HG03460 (cell line): Measurements from ENCODE around the gene NEK2.
"Not testable (repeated sequence)": the region's sequence is repeated elsewhere in the genome, so short reads cannot be mapped to it uniquely, and the experiment has no call there.

Experiments used
- ATAC-seq: cut with Tn5 transposase; IDR thresholded peaks from one replicate; pipeline ENCODE4 v1.9.1; 2021; ENCODE audit not compliant: unreplicated experiment

The NEK2 gene

DNA sequence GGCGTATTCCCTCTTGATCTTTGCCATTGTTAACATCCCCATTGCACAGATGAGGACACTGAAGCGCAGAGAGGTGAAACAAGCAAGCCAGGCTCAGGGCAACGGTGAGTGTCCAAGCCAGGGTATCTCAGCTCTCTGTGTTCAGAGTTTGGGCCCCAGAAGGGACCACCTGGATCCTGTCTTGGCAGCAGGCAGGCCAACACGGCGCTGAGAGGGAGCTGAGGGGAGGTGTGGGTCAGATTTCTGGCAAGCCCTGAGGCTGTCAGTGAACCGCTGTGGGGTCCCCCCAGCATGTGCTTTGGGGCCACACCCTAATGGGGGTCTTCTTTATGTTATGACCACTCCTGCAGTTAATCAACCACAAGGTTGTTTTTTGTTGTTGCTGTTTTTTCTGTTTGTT, 23.1 kb downstream of the NEK2 start:
- ATAC-seq, result no peak

DNA sequence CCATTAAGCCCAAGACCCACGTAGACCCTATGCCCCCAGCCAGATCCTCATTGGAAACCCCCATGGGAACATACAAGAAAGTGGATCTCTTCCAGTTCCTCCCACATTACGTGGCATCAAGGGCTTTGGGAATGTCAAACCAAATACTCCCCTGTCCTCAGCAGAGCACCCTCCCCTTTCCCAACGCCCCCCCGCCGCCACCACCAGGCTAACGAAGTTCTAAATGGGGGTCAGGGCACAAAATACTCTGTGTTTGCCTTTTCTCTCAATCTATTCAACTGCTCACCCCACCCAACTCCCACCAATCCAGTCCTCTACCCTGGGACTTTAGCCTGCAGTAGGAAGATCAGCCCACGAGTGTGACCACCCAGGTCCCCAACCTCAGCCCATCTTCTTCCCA, 24.5 kb downstream of the NEK2 start:
- ATAC-seq, result no peak

DNA sequence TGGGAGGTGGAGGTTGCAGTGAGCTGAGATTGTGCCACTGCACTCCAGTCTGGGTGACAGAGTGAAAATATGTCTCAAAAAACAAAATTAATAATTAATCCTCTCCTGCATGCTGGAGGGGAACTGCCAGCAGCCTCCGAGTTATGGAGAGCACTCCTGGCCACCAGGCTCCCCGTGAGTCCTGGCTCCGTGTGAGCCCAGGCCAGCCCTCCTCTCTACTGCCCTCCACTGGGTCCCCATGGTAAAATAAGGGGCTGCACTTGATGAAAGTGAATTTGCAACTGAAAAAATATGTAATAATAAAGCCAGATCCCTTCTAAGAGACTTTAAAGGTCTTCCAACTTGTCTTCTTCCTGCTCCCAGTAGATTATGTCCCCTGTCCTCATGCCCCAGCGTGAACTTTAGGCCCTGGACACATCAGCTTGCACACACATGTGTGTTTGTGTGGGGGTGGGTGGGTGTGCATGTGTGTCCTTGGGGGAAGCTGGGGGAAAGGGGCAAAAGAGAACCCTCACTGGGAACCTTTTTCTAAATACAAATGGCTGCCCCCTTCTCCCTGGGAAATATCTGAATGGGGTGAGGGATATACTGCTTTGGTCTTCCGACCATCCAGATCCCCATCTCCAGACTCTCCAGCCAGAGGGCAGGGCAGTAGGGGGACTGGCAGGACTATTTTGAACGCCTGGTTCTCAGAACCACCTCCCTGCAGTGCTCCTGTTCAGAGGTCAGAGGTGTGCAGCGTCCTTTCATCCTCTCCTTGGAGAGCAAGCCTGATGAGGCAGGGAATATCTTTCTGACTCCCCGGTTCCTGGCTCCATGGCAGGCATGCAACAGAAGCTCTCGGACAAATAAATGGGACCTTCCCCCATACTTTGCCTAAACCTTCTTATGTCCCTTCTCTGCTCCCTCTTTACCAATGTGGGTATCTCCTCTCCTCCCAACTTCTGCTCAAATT, 26.2 kb downstream of the NEK2 start:
- no peak for ATAC-seq

DNA sequence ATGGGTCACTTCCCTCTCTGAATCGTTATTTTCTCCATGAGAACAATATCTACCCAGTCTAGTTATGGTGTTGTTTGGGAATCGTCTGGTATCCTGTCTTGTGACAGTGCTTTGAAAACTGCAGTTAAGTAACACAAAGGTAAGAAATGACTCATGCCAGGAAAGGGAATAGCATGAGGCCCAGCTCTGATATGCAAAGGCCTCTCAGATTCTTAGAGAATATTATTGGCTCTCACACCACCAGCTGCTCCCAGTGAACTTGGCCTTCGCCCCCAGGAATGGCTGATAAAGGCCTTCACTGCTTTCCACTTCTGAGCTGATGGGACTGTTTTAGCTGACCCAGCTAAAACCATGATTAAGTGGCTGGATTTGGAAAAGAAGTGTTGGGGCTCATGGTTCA, 27.1 kb downstream of the NEK2 start:
- no peak for ATAC-seq

DNA sequence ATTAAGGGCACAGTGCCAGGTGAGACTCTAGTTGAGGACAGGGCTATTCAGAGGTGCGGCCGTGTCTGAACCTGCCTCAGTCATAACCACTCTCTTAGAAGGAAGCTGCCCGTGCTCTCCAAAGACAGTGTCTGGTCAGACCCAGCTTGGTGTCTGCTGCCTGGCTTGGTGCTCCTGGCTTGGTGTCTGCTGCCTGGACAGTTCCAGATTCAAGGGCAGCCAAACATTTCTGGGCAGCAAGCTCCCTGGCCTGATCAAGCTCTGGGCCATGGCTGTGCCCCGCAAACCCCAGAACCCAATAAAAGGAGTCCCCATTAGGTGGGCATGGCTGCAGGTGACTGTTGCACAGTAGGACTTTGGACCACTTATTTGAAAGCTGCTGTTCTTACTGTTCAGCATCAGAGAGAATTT, 27.7 kb downstream of the NEK2 start:
- no peak for ATAC-seq

DNA sequence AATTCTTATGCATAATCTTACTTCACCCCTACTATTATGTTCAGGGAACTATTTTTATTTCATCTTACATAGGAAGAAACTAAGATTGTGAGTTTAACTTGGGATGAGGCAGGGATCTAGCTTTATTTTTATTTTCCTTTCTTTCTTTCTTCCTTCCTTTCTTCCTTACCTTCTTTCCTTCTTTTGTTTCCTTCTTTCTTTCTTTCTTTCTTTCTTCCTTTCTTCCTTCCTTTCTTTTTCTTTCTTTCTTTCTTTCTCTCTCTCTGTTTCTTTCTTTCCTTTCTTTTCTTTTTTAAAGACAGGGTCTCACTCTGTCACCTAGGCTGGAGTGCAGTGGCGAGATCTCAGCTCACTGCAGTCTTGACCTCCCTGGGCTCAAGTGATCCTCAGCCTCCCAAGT, 28.9 kb downstream of the NEK2 start:
- ATAC-seq, result no peak

DNA sequence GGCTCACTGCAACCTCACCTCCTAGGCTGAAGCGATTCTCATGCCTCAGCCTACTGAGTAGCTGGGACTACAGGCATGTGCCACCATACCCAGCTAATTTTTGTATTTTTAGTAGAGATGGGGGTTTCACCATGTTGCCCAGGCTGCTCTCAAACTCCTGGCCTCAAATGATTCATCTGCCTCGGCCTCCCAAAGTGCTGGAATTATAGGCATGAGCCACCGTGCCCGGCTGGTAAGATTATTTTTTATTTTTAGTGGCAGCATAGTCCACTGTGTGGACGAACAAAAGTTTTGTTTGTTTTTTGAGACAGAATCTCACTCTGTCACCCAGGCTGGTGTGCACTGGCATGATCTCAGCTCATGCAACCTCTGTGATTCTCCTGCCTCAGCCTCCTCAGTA, 29.8 kb downstream of the NEK2 start:
- not testable (repeated sequence) for ATAC-seq

DNA sequence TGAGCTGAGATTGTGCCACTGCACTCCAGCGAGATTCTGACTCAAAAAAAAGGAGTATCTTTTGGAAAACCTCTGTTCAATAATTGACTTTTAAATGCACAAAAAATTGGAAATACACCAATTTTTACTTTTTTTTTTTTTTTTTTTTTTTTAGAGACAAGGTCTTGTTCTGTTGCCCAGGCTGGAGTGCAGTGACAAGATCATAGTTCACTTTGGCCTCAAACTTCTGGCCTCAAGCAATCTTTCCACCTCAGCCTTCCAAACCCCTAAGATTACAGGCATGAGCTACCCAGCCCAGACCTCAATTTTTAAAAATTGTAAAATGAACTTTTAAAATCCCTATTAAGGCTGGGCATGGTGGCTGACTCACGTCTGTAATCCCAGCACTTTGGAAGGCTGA, 30.8 kb downstream of the NEK2 start:
- ATAC-seq, result no peak

DNA sequence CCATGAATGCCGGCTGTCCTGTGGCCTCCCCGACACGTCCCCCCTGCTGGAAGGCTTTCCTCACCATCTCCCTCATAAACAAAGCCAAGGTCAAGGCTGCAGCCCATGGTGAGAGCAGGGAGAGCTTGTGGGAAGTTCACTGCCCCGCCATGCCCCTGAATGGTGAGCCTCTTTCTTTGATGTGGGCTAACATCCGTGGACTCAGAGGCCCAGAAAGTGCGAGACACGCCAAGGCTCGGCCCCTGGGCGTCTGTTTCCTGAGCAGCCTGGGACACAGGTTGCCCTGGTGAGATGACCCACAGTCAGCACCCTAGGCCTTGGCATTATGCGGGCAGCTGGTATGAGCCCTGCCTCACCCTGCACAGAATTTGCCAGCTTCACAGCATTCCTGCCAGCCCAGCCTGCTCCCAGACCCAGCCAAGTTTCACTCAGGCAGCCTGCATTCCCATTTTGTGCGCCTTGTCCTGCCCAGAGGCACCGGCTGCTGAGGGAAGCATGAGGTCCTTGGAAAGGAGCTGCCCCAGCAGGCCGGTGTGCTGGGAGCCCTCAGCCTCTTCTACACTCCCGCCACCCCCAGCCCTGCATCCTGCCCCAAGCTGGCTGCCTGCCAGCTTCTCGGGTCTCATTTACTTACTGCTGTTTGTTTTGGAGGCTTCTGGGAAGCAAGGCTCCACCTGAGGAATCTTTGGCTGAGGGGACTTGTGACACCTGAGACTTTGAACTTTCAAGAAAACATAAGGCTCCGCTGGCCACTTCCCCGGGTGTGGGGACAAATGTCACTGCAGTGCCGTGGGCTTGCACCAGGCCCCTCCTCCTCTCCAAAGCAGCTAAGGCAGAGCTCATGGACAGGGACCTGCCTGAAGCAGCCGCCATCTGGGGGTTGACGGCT, 31.9 kb downstream of the NEK2 start:
- ATAC-seq, result no peak

DNA sequence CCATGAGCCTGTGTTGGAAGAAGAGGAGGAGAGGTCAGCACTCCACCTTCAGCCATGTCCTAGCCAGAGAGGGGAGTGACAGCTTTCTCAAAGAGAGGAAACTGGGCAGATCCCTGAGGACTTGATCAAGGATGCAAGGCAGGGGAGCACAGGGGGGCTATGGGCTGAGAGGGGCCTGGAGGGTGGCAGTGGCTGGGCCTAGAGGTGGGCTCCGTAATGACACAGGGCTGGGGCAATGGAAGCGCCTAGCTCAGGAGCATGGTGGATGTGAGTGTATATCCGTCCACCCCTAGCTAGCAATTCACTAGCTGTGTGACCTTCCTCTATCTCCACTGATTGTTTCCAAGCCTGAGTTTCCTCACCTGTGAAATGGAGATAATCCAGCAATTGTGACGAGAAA, 32.6 kb downstream of the NEK2 start:
- no peak for ATAC-seq

DNA sequence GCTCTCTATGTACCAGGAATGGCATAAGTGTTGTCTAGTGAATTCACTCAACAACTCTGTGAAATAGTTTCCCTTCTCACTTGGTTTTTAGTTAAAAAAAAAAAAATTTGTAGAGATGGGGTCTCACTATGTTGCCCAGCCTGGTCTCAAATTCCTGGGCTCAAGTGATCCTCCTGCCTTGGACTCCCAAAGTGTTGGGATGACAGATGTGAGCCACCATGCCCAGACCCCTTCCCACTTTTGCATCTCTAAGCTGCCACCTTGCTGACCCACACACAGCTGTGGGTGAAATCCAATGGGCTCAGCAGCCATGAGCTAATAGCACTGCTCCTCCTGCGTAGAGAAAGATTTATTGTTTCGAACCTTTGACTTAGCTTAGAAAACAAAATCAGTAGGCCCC, 33.5 kb downstream of the NEK2 start:
- ATAC-seq, result no peak

DNA sequence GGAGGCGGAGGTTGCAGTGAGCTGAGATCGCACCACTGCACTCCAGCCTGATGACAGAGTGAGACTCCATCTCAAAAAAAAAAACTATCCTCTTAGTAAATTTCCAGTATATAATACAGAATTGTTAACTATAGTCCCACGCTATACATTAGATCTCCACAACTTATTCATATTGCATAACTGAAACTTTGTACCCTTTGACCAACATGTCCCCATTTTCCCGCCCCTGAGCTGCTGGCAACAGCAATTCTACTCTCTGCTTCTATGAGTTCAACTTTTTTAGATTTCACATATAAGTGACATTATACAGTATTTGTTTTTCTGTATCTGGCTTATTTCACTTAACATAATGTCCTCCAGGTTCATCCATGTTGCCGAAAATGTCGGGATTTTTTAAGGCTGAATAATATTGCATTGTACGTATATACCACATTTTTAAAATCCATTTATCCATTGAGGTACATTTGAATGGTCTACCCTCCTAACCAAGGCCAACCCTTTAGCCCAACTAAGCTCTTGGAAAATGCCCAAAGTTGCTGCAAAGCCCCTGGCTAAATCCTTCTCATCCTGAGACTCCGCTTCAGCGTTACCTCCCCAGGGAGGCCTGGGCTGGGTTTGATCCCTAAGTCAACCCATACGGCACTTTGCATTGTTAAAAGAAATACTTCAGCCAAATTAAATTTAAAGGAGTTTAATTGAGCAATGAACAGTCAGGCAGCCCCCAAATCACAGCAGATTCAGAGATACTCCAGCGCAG, 34.2 kb downstream of the NEK2 start:
- ATAC-seq, result no peak

DNA sequence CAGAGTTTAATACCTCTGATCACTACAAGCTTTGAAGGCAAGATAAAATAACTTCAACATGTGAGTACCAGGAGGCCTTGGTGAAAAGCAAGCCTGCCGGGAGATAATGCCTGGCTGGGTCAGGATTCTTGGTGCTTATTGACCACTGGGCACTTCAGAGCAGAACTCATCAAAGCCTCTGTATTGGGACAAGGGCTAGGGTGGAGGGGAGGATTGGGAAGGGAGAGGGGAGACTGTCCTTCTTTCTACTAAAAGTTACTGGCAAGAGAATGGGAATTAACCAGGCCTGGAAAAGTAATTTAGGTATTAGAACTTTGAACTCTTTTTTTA, 35.2 kb downstream of the NEK2 start:
- no peak for ATAC-seq

DNA sequence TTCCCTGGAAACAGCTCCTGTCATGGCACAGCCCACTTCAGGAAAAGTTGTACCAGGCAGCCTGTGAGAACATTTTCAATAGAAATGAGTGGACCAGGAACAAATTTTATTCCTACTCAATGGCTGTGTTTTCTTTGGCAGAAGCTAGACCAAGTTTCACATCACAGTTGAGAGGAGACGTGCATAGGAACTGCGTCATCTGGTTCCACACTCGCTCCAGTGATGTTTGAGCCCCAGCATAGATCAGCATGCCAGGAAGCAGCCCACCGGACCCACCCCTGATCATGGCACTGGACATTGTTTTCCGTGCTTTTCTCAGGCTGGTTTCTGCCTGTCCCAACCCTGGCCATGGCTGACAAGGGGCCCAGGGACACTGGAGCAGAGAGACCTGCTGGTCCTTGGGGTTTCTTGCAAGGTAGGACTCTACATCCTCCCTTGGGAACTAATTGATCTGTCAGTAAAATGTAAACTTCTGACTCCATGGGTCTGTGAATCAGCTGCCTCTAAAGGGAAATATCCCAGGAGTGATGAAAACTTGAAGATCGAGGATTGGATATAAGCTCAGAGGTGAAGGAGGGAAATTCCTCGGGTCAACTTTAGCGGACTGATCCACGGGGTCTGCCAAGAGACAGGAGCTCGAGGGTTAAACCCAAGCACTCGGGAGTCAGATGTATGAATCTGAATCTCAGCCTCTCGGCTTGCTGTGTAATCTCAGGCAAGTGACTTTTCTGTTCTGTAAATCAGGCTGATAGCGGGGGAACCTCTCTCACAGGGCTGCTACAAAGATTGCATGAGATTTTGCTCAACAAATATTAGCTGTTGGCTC, 35.7 kb downstream of the NEK2 start:
- no peak for ATAC-seq

DNA sequence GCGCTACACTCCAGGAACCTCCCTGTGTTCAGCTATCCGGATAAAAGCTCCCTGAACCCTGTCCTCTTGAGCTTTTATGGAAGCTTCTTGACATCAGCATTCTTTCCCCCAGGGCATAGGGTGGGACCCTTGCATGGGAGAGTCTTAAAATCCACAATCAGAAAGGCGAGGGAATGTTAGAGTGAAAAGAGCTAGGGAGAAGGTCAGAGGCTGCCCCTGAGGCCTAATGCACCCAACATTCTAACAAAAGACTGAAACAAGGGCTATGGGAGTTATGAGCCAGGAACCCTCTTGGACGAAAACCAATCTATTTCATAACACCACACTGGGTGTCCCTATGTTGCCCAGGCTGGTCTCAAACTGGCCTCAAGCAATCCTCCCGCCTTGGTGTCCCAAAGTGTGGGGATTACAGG, 36.7 kb downstream of the NEK2 start:
- ATAC-seq, result no peak

DNA sequence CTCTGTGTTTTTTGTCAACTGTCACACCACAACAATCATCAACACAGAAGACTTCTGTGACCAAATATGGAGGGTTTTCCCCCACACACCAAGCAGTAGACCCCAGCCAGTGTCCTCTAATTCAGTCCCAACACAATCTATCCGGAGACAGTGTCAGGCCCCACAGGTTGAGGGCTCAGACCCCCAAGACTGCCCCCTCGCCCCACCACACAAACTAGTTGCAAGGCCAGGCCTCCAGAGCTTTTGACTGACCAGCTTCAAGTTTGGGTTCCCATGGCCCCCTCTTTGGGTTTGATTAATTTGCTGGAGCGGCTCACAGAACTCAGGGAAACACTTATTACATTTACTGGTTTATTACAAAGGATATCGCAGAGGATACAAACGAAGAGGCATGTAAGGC, 37.2 kb downstream of the NEK2 start:
- ATAC-seq, result no peak

DNA sequence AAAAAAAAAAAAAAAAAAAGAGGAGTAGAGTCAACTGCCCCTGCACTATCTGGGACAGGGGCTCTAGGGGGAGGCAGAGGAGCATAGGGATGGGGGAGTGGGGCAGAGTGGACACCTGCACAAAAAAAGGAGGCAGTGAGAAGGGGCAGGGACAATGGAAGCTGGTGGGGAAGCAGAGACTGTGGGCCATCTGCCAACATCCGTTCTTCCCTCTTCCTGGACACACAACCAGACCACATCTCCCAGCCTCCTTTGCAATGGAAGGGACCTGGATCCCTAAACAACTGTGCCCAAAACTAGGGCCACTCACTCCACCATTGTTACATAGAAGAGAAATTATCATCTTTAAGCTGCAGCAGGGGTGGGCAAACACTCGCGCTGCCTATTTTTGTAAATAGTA, 38.4 kb downstream of the NEK2 start:
- ATAC-seq, result no peak

DNA sequence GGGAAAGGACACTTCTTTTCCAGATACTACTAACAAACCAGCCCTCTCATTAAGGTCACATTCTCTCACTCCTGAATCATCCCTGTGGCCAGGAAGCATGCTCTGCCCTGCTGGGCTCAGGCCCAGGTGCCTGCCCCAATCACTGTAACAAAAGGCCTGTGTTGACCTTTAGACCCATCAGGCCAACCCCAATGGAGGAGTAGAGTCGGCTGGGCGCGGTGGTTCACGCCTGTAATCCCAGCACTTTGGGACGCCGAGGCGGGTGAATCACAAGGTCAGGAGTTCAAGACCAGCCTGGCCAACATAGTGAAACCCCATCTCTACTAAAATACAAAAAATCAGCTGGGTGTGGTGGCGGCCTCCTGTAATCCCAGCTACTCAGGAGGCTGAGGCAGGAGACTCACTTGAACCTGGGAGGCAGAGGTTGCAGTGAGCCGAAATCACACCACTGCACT, 38.8 kb downstream of the NEK2 start:
- ATAC-seq, result not testable (repeated sequence)

DNA sequence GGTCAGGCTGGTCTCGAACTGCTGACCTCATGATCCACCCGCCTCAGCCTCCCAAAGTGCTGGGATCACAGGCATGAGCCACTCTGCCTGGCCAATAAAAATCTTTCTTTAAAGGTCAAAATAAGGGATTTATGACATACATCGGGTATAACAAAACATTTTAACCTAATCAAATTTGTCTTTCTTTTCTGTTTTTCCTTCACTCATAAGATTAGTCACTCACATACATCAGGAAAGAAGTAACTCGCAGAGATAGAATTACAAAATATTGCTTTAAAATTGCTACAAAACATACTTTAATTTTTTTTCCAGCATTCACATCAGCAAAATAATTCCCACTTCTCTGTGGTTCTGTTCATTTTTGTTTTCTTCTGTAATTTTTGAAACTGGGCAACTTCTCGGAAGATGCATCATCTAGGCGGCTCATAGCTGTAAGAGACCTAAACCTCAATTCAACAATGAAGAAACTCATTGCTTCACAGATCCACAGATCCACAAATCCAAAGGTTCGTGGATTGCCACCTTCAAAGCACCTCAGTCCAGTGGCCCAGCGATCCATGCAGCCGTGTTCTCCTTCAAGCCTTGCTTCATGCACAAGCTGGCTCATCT, 39.7 kb downstream of the NEK2 start:
- no peak for ATAC-seq

DNA sequence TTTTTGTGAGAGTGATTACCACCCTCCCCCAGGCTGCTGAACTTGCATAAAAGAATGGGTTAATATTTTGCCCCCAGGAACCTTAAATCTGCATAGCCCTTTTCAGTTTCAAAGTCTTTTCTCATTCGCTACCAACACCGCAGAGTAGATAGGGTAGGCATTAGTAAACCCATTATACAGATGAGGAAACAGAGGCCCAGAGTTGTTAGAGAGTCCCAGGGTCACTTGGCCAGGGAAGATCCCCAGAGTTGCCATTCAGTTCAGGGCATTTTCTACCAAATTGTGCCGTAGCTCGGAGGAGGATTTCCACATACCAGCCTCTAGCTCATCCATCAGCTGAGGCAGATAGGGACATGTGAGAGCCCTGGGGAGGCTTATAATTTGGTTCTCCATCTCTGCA, 40.5 kb downstream of the NEK2 start:
- no peak for ATAC-seq
